Retina (tissue), 1 donor: ENCODE results near the gene CR1.
"Not testable (repeated sequence)": the region's sequence is repeated elsewhere in the genome, so short reads cannot be mapped to it uniquely, and the experiment has no call there.

Experiments
- DNase-seq: peaks from one replicate; pipeline ENCODE4 v3.0.0-alpha.2; 2016

CR1 gene

DNA sequence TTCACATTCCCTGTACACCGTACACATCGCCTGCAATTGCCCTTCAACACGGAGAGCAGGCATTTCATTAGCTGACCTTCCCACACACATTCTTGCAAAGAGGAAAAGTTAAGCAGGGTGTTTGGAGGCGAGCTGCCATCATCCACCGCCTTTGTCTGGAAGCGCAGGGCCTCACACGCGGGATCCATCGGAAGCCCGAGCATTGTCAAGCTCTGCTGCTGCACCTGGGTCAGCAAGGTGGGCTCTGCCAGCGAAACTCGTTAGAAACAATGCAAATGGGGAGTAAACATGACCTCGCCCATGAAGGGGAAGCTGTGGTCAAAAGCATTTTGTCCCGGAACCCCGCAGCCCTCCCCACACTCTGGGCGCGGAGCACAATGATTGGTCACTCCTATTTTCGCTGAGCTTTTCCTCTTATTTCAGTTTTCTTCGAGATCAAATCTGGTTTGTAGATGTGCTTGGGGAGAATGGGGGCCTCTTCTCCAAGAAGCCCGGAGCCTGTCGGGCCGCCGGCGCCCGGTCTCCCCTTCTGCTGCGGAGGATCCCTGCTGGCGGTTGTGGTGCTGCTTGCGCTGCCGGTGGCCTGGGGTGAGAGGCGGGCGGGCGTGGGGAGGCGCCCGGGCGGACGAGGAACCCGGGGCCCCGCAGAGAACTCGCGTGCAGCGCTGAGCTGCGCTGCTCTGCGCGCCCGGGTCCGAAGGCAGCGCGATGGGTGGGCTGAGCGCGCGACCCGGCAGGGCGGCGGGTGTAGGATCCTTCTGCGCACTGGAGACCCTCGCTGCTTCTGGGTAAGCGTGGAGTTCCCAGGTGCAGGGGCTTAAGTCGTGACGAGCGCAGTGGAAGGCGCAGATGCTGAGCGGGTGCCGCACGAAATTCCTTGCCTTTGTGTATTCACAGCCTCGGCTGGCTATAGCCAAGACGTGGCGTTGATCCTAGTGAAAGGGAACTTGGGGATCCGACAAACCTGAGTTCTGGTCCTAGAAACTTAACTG, at the start of gene CR1:
CR1 (plus strand) TSS at position 357 of the 992 bp plus-strand sequence; CDS start at position 468, 111 bp downstream.
- DNase-seq: peak; percentile 80

DNA sequence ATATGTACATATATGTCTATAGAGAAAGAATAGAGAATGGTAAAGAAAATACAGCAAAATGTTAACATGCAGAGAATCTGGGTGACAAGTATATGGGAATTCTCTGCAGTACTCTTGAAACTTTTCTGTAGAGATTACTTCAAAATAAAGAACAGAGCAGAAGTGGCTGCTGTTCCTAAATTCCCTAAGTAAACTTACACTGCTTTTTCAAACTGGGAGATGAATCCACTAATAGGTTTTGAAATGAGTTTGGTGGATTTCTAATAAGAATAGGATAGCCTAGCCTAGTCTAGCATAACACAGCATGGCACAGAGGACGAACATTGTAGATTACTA, 42.3 kb upstream of the CR1 start:
- DNase-seq: no peak

DNA sequence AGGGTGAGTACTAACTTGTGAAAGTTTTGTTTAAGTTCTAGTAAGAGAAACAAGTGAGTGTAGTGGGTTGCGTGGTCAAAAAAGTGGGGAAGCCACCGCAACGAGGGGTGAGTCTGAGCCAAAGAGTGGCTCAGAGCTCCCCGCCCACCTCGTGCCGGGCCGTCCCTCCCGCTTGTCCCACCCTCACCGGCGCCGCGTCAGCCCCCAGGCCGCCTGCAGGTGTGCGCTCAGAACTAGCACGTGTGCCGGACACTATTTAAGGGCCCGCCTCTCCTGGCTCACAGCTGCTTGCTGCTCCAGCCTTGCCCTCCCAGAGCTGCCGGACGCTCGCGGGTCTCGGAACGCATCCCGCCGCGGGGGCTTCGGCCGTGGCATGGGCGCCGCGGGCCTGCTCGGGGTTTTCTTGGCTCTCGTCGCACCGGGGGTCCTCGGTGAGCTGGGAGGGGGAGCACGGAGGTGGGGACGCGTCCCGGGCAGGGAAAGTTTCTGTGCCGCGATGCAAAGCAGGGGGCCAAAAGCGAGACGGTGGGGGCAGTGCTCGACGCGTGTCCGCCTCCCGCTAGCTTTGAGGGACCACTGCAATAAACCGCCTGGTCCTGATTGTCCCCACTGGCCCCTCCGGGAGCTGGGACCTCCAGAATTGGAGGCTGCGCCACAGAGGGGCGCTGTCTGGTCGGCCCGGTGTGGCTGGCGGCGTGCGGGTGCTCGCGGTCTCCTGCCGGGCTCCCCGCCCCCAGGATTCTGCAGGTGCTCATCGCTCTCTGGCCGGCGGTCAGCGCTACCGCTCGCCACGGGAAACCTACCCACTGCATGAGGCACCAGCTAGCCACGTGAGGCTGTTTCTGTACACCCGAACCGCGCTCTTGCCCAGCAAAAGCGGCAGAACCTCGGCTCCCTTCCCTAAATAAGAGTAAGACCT, 41.7 kb upstream of the CR1 start, which contains the start of gene CR2:
CR2 (plus strand) TSS at position 283 of the 919 bp plus-strand sequence; CDS start at position 374, 91 bp downstream.
- DNase-seq: peak; percentile 65

DNA sequence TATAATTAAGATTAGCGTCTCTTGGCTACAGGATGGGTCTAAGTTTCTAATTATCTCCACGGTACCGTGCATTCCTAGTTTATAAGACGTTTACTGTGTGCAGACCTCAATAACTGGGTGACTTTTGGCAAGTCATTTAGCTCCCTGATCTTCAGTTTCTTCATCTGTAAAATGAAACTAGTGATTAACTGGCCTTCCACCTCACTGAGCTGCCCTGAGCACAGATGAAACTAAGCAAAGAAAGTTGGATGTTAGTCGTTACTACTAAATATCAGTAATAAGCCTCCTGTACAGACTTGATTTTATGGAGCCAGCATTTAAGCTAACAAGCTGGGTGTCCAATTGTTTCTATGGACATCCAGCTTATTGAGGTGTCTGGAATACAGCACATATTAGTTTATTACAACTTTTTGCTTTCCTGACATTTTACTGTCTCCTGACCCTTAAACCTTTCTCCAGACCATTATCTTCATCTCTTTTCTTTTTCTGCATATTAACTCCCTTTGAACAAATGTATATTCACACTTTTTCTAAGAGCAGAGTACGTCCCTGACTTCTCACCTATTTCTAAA, 40.7 kb upstream of the CR1 start:
- no peak for DNase-seq

DNA sequence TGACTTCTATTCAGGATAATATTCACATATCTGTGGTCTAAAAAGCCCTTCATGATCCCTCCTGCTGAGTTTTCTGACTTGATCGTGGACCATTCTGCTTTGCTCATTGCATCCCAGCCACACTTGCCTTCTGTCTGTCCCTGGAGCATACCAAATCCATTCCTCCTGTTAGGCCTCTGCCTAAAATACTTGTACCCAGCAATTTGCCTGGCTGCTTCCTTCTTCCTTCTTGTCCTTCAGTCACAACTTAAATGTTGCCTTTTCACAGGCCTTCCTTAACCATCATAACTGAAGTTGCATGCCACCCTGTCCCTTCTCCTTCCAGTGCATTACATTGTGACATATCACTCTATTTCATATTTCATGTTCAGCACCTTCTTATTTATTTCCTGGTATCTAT, 37.5 kb upstream of the CR1 start:
- no peak for DNase-seq

DNA sequence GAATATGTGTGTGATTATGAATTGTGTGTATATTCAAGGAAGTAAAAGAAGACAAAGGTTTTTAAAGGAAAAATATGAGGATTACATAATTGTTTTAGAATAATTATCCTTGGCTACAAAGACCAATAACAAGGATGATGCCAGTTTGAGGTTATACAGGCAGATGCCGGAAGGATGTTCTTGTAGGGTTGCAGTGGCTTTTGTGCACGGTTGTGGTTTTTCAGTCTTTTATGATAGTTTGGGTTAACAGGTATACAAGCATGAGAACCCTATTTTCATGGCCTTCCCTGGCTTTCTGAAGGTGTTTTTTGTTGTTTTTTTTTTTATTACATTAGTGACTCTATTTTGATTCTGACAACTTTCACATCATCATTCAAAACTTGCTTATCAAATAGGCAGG, 36.9 kb upstream of the CR1 start:
- no peak for DNase-seq

DNA sequence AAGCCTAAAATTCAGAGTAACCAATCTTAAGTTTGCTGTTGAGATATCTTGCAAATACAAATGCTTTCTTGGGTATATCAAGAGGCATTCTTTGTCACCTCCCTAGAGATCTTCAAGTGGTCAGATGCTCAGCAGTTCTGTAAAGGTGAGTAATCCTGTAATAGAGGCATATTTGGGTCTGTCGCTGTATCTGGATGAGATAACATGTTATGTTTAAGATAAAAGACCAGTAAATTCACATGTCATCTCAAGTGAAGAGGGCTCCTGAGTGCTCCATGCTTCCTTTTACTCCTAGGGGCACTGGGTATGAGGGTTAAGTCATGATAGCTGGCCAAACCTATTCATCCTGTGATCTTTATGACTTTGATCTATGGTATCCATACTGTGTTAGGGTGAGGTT, 34.3 kb upstream of the CR1 start:
- DNase-seq: no peak

DNA sequence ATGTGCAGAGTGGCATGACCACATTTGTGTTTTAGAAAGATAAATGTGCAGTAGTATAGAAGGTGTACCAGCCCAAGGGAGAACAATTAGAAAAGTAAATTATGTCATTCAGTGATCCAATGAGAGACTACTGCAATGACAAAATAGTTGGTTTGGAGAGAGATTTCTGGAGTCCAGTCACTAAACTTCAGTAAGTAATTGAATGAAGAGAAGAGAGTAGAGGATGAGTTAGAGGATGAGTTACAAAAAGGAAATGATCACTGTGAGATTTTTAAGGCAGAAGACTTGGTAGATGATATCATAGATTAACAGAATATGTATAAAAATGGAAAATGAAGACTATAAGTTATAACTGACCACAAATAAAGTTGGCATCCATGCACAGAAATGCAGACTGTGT, 33.4 kb upstream of the CR1 start:
- no peak for DNase-seq

DNA sequence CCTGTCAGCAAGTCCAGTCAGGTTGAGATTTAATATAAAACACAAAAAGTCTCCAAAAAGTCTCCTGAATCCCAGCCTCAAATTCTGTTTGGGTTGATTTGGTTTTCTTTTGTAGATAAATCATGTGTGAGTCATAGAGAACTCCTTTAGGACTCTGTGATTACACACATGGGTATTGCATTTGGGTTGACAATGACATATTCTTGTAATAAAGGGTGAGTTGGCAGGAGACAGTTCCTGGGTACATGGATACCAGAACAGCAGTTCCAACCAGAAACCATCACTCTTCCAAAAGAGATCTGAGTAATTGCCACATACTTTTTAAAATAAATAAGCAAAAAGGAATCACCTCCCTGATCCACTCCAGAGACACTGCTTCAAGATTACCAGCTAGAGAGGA, 32.9 kb upstream of the CR1 start:
- DNase-seq: no peak

DNA sequence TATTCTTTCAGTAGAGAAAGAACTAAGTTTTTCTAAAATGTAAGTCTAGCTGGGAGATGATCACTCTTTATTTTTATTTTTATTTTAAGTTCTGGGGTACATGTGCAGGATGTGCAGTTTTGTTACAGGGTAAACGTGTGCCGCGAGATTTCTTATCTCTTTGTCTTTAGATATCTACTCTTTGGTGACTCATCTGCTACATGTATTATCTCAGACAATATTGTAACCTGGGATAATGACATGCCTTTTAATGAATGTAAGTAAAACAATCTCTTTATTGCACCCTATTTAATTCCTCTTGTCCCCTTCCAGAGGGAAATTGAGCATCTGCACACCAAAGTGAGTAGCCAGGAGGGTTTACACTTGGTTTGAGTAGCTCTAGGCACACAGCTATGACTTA, 32.4 kb upstream of the CR1 start:
- no peak for DNase-seq

DNA sequence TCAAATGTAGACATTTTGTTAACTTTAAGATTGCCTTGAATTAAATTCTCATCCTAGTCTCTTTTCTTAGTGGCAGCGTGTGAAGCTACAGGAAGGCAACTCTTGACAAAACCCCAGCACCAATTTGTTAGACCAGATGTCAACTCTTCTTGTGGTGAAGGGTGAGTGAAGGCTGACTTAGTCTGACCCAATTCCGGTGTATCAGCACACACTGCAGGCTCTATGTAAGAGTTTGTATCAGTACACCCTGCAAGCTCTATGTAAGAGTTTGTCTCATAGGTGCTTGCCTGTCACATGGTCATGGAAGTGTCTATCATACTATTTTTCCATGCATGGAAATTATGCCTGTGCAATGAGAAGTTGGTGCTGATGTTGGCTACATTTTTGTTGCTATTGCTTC, 25.0 kb upstream of the CR1 start:
- DNase-seq: no peak

DNA sequence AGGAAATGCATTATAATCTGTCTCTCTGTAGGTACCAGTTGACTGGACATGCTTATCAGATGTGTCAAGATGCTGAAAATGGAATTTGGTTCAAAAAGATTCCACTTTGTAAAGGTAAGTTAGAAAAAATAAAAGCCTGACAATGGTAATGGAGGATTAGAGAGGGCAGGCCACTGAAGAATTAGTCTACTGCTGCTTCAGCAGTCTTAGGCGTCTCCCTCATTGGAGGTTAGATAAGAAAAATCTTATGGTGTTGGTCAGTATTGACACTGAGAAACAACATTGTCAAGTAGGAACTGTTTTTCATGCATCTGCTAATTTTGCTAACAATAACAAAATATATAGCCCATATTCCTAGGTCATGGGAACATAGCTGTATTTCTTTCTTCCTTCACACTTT, 21.7 kb upstream of the CR1 start:
- DNase-seq: no peak

DNA sequence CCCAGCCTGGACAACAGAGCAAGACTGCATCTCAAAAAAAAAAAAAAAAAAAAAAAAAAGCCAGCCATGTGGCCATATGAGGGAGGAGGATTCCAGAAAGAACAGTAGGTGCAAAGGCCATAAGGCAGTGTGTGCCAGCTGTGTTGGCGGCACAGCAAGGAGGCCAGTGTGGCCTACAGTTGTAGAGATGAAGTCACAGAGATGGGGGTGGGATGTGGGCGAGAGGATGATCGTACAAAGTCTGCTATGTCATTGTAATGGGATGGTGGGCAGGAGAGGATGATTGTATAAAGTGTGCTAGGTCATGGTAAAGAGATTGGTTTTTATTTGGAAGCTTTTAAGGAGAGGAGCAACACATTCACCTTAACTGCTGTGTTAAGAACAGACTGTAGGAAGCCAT, 9.8 kb upstream of the CR1 start:
- DNase-seq: no peak

DNA sequence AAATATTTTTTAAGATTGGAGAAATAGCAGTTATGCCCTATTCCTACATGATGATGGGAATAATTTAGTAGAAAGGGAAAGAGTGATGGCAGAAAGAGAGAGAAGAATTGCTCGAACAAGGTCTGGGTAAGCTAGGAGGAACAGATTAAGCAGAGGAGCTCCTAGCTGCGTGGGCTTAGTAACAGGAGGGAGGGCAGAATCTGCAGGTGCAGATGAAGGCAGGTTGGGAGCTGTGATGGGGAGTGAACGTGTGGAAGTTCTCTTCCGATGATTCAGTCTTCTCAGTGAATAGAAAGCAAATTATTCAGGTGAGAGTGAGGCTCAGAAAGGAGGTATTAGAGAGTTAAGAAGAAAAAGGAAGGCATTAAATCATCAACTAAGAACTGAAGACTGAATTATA, 8.3 kb upstream of the CR1 start:
- DNase-seq: no peak

DNA sequence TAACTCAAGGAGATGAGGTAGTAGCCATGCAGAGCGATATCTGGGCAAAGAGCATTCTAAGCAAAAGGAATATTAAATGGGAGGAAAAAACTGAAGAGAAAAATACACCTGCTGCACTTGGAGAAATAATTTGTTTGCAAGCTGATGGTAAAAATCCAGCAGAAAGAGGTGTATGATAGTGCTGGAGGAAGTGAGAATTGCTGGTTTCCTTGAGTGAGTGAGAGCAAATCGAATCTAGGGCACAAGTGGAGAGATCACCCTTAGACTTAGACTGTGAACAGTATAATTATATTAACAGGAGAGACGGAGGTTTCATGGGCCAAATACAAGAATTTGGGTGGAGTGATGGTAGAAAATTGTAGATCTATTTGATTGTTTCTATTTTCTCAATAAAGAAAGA, 2.7 kb upstream of the CR1 start:
- no peak for DNase-seq

DNA sequence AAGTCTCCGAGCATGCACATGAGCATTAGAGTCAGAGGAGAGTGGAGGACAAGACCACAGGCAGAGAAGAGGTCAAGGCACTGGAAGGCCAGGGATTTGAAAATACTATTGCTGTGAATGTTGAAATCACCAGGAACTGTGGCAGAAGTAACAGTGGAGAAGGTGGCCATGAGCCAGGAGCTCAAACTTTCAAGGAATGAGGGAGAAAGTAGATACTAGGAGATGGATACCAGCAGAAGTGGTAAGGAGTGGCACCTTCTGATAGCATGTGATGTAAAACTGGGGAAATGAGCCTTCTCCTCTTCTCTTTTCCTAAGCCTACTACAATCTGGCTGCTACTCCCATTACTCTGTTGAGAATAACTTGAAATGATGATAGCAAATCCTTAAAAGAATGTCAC, 1.8 kb upstream of the CR1 start:
- DNase-seq: no peak

DNA sequence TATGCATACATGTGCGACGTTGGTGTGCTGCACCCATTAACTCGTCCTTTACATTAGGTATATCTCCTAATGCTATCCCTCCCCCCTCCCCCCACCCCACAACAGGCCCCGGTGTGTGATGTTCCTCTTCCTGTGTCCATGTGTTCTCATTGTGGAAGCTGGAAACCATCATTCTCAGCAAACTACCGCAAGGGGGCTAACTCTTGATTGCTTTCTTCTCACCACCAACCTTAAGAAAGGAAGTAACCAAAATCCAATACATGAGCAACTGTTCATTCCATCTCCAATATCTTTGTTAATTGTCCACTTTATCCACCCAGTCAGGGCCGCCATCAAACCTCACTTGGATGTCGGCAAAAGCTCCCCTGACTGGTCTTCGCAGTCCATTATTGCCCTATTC, 676 bp upstream of the CR1 start:
- not testable (repeated sequence) for DNase-seq

DNA sequence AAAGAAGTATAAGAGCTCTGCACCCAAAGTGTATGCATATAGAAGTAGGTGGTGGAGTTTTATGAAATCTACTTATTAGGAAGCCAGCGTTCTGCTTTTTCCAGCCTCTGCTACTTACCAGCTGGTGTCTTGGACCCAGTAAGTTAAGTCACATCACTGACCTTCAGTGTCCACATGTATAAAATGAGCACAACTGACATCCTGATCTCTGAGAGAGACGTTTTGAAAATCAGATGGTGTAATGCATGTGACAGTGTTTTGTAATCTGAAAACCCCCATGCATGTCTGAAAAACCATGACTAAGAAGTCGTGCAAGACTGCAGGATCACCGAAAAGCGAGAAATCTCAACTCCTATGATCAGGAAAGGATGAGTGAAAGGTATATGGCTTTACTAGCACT, 2.0 kb downstream of the CR1 start:
- DNase-seq: no peak

DNA sequence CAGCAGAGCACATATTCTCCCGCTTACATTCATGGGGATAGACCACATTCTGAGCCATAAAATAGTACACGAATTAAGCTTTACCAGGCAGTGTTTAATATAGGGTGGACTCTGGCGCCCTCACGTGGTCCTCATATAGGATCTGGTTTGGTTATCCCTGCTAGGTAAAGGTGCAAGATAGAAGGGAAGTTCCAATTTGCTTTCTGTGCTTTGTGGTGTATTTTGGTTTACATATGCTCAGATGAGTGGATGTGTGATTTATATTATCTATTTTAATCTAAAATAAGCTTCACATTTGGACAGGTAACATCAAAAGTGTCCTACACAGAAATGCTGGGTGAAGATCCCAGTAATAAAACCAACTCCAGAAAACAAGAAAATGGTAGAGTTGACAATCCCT, 3.6 kb downstream of the CR1 start:
- DNase-seq: peak; percentile 52

DNA sequence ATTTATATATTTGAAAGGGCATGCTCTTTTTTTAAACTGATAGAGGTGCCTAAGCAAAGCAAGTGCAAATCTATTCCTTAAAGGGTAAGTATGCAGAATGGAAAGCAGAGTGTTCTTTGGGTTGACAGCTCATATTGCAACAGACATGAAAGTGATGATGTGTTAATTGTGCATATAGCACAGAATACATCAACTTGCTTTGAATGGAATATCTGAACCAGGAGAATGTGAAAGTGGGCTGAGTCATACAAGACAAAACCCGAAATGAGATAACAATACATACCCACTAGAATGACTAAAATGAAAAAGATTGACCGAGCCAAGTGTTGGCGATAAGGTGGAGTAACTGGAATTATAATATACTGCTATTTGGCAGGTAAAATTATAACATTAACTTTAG, 4.3 kb downstream of the CR1 start:
- DNase-seq: no peak

DNA sequence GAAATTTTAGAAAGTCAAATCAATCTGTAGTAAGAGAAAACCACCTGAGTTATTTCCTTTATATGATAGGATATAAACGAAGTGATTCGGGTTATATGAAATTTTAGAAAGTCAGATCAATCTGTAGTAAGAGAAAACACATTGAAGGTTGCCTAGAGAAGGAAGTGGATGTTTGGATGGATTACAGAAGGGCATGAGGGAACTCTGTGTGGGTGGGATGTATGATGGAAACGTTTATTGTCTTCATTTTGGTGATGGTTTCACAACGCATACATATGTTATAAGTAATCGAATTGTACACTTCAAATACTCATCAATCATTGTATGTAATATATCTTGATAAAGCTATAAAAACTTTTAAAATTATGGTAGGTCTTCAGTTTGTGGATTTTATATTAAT, 5.1 kb downstream of the CR1 start:
- no peak for DNase-seq

DNA sequence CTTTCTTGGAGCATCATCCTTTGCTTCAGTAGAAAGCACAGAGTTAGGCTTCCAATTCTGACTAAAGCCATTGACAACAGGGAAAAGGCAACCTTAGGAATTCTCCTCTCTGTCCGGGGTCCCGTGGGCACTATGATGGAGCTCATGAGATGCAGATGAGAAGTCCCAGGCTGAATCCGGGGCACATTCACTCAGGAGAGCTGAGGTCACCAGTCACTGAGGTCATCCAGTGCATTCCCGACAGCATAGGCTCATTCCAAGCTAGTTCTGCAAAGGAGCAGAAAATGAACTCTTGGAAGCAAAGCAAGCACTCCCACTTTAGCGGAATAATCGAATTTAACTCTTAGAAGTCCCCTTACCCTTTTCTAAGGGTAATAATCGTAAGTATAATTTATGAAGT, 6.8 kb downstream of the CR1 start:
- no peak for DNase-seq

DNA sequence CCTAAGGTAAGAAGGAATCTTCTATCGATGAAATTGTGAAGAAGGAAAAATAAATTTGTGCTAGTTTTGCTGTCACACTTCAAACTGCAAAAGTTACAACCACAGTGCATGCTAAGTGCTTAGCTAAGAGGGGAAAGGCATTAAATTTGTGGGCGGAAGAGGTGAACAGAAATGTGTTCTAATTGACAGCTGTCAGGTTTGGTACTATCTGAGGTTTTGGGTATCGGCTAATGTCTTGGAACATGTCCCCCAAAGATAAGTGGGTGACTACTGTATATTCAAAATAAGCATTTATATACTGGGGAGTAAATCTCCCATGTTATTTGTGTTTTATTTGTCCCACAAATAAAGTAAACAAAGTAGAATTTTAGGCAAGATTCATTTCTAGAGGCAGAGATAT, 8.0 kb downstream of the CR1 start:
- no peak for DNase-seq

DNA sequence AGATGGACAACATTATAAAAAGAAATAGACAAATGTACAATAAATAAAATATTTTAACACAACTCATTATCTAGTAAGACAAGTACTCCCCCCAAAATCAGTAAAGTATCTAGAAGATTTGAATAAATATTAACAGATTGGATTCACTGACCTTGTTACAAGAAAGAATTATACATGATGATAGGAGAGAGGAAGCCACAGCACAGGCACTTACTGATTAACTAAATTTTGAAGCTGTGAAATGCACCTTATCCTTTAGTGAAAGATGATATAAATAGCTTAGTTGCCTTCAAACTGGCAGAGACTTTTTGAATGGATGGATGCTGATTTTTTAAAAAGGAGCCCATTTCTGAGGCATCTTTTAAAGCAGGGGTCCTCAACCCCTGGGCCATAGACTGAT, 8.5 kb downstream of the CR1 start:
- DNase-seq: no peak
